WTC11 (cell line): Measurements from ENCODE around the gene COX10. TPM values are rescaled to one million over a fixed set of nuclear protein-coding genes. Genes with fewer than 3 reads are reported as not detected.

Source experiments
- ATAC-seq: fragments of 200-7000 bp; cut with Tn5 transposase; 2 replicates; pipeline ENCODE4 v1.10.0; 2021; ENCODE audit warnings: mild to moderate bottlenecking, moderate library complexity
- CTCF ChIA-PET: fragments of 300-600 bp; sonication (Branson Sonifier 250); formaldehyde crosslinking; loops from one replicate; lab custom pipeline; 2021; ENCODE audit warnings: antibody characterized with exemption; lab: Charles Lee
- POLR2A ChIA-PET: fragments of 350-600 bp; sonication (Branson Sonifier 250); formaldehyde crosslinking; loops from one replicate; lab custom pipeline; 2021; ENCODE audit warnings: antibody characterized with exemption; lab: Charles Lee
- DNase-seq: peaks from one replicate; pipeline ENCODE4 v3.0.0; 2021; ENCODE audit warnings: low spot score
- H3K27ac Mint-ChIP-seq: 2 replicates; pipeline ENCODE4 v1.8.0; 2021; ENCODE audit warnings: mixed read lengths
- H3K27me3 Mint-ChIP-seq: 2 replicates; pipeline ENCODE4 v1.8.0; 2021; ENCODE audit warnings: low read depth, mild to moderate bottlenecking, moderate library complexity, mixed read lengths
- H3K36me3 Mint-ChIP-seq: 2 replicates; pipeline ENCODE4 v1.8.0; 2021; ENCODE audit warnings: mixed read lengths
- H3K4me1 Mint-ChIP-seq: 2 replicates; pipeline ENCODE4 v1.8.0; 2022; ENCODE audit warnings: mixed read lengths
- H3K4me3 Mint-ChIP-seq: 2 replicates; pipeline ENCODE4 v1.8.0; 2021; ENCODE audit warnings: mild to moderate bottlenecking, moderate library complexity, mixed read lengths
- H3K9me3 Mint-ChIP-seq: 2 replicates; pipeline ENCODE4 v1.8.0; 2021; ENCODE audit warnings: mixed read lengths
- AFF4 ChIP-seq: sonication (generic); formaldehyde crosslinking; IDR thresholded peaks from 2 replicates; pipeline ENCODE4 v1.8.1; 2023; ENCODE audit warnings: mild to moderate bottlenecking, missing genetic modification reagents, borderline replicate concordance
- FOXK1 ChIP-seq: sonication (generic); formaldehyde crosslinking; IDR thresholded peaks from 2 replicates; pipeline ENCODE4 v1.8.0; 2022; ENCODE audit warnings: mild to moderate bottlenecking, moderate library complexity, missing genetic modification reagents
- FOXP1 ChIP-seq: sonication (generic); formaldehyde crosslinking; IDR thresholded peaks from 2 replicates; pipeline ENCODE4 v1.8.0; 2022; ENCODE audit warnings: missing genetic modification reagents, mild to moderate bottlenecking, moderate library complexity, borderline replicate concordance
- HMGXB4 ChIP-seq: sonication (generic); formaldehyde crosslinking; IDR thresholded peaks from 2 replicates; pipeline ENCODE4 v1.8.1; 2023; ENCODE audit warnings: mild to moderate bottlenecking, moderate library complexity, missing genetic modification reagents
- PREB ChIP-seq: sonication (generic); formaldehyde crosslinking; IDR thresholded peaks from 2 replicates; pipeline ENCODE4 v1.8.1; 2022; ENCODE audit warnings: mild to moderate bottlenecking, missing genetic modification reagents, moderate library complexity, borderline replicate concordance
- PRRX2 ChIP-seq: fragments of 250-450 bp; sonication (Bioruptor Pico); IDR thresholded peaks from 2 replicates; pipeline ENCODE4 v1.8.0; 2021; ENCODE audit warnings: mild to moderate bottlenecking
- RORB ChIP-seq: fragments of 250-450 bp; sonication (Bioruptor Pico); IDR thresholded peaks from 2 replicates; pipeline ENCODE4 v1.9.0; 2021; ENCODE audit warnings: mild to moderate bottlenecking
- TEAD4 ChIP-seq: sonication (generic); formaldehyde crosslinking; IDR thresholded peaks from 2 replicates; pipeline ENCODE4 v1.8.0; 2022; ENCODE audit warnings: mild to moderate bottlenecking, missing genetic modification reagents
- TP53 ChIP-seq: sonication (generic); formaldehyde crosslinking; IDR thresholded peaks from 2 replicates; pipeline ENCODE4 v1.8.1; 2023; ENCODE audit warnings: mild to moderate bottlenecking, missing genetic modification reagents
- ZBTB43 ChIP-seq: sonication (generic); formaldehyde crosslinking; IDR thresholded peaks from 2 replicates; pipeline ENCODE4 v1.8.1; 2023; ENCODE audit warnings: mild to moderate bottlenecking, missing genetic modification reagents
- ZNF138 ChIP-seq: sonication (generic); formaldehyde crosslinking; conservative IDR thresholded peaks from 2 replicates; pipeline ENCODE4 v1.8.1; 2022; ENCODE audit warnings: mild to moderate bottlenecking, moderate library complexity, missing genetic modification reagents
- ZNF219 ChIP-seq: sonication (generic); formaldehyde crosslinking; IDR thresholded peaks from 2 replicates; pipeline ENCODE4 v1.8.0; 2023; ENCODE audit warnings: missing genetic modification reagents, mild to moderate bottlenecking, borderline replicate concordance
- ZNF263 ChIP-seq: sonication (generic); formaldehyde crosslinking; IDR thresholded peaks from 2 replicates; pipeline ENCODE4 v1.8.1; 2022; ENCODE audit warnings: low read depth, mild to moderate bottlenecking, moderate library complexity, missing genetic modification reagents
- total RNA-seq: library from RNA; stranded (reverse); gene quantifications from 3 replicates; pipeline ENCODE4 v1.2.3, GENCODE V29; 2021
- TF ChIP-seq, protein P1 (sequence below): sonication (generic); formaldehyde crosslinking; IDR thresholded peaks from 2 replicates; pipeline ENCODE4 v1.8.0; 2023; ENCODE audit warnings: missing genetic modification reagents, mild to moderate bottlenecking, borderline replicate concordance

COX10 gene
- total RNA-seq, 1 experiment from 2014 or later, result 22.0 TPM

DNA sequence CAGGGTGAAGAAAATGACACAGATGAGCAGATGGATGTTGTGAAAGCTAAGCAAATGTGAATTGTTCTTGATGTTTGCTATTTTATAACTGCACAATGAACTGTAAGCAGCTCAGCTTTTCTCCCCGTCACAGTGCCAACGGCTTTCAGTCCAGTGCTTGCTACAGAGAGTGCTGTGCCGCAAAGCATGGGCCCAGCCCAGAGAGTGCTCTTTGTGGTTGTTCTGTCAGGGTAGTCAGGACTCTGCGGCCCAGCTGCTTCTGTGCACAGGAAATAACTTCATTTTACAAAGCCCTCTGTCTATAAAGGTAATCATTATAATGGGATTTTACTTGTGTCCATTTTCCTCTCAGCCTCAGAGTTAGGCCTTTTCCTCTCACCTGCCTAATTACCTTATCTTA is 128.3 kb downstream of the COX10 start (continued):
- TF ChIP-seq AFF4 (CRISPR knock-in tag) (no peak), ZNF138 (CRISPR knock-in tag) (no peak), PREB (CRISPR knock-in tag) (no peak), PRRX2 (CRISPR knock-in tag) (no peak), ZNF219 (CRISPR knock-in tag) (no peak)
- TF ChIP-seq, protein P1, sequence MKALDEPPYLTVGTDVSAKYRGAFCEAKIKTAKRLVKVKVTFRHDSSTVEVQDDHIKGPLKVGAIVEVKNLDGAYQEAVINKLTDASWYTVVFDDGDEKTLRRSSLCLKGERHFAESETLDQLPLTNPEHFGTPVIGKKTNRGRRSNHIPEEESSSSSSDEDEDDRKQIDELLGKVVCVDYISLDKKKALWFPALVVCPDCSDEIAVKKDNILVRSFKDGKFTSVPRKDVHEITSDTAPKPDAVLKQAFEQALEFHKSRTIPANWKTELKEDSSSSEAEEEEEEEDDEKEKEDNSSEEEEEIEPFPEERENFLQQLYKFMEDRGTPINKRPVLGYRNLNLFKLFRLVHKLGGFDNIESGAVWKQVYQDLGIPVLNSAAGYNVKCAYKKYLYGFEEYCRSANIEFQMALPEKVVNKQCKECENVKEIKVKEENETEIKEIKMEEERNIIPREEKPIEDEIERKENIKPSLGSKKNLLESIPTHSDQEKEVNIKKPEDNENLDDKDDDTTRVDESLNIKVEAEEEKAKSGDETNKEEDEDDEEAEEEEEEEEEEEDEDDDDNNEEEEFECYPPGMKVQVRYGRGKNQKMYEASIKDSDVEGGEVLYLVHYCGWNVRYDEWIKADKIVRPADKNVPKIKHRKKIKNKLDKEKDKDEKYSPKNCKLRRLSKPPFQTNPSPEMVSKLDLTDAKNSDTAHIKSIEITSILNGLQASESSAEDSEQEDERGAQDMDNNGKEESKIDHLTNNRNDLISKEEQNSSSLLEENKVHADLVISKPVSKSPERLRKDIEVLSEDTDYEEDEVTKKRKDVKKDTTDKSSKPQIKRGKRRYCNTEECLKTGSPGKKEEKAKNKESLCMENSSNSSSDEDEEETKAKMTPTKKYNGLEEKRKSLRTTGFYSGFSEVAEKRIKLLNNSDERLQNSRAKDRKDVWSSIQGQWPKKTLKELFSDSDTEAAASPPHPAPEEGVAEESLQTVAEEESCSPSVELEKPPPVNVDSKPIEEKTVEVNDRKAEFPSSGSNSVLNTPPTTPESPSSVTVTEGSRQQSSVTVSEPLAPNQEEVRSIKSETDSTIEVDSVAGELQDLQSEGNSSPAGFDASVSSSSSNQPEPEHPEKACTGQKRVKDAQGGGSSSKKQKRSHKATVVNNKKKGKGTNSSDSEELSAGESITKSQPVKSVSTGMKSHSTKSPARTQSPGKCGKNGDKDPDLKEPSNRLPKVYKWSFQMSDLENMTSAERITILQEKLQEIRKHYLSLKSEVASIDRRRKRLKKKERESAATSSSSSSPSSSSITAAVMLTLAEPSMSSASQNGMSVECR (CRISPR knock-in tag), result no peak

GRCh38 chr17:14198013-14198412 is 128.7 kb downstream of the COX10 start:
- no peak for TF ChIP-seq HMGXB4 (CRISPR knock-in tag)
- no peak for TF ChIP-seq TEAD4 (CRISPR knock-in tag)
- TF ChIP-seq RORB (CRISPR knock-in tag), result no peak
- no peak for TF ChIP-seq ZNF263 (CRISPR knock-in tag)
- TF ChIP-seq FOXK1 (CRISPR knock-in tag), result no peak
- no peak for TF ChIP-seq ZBTB43
- TF ChIP-seq FOXP1 (CRISPR knock-in tag), result no peak
- TF ChIP-seq TP53 (CRISPR knock-in tag), result no peak
- TF ChIP-seq, all 79 proteins: peak for 0
- ATAC-seq (peak; percentile 48), DNase-seq (no peak)
- CTCF ChIA-PET, result interaction anchor here (0.6 to 0.7 kb wide), 2 partner anchors 105 to 608 kb away, joined by 3 to 4 read pairs; no protein-coding TSS in a partner anchor
- no peak overlapping the region; the same call in 1 of the 2 replicates for H3K27ac Mint-ChIP-seq
- H3K36me3 Mint-ChIP-seq, result no peaks in the 10 kb centered on the region
- peaks cover 13% of the 10 kb centered on the region for H3K4me1 Mint-ChIP-seq
- POLR2A ChIA-PET, result interaction anchor here (0.7 kb wide), 1 partner anchor 103 kb away, joined by 3 read pairs; the partner anchor contains the start of gene HS3ST3B1
- no peaks in the 10 kb centered on the region for H3K27me3 Mint-ChIP-seq
- no peak overlapping the region for H3K4me3 Mint-ChIP-seq
- no peaks in the 10 kb centered on the region for H3K9me3 Mint-ChIP-seq
